GM23338 (cell line): Measurements from ENCODE around the gene CNDP2. TPM values are rescaled to one million over a fixed set of nuclear protein-coding genes. Genes with fewer than 3 reads are reported as not detected.

Source experiments
- ATAC-seq: fragments of 200-7000 bp; cut with Tn5 transposase; 3 replicates; pipeline ENCODE4 v1.9.1; 2020
- DNase-seq: peaks from one replicate; pipeline ENCODE4 v3.0.0-alpha.2; 2015; ENCODE audit warnings: low spot score
- H2AFZ ChIP-seq: fragments of 200-600 bp; sonication (generic); 2 replicates; pipeline ENCODE4 v1.8.0; 2016; ENCODE audit warnings: antibody characterized with exemption, mild to moderate bottlenecking, moderate library complexity
- H3F3A ChIP-seq: fragments of 200-600 bp; sonication (generic); replicated peaks from 2 replicates; pipeline ENCODE4 v1.8.0; 2017; ENCODE audit warnings: antibody characterized with exemption, mixed run types, low read depth
- H3K27ac ChIP-seq: fragments of 200-600 bp; sonication (generic); 2 replicates; pipeline ENCODE4 v1.6.1; 2016; ENCODE audit warnings: low read depth
- H3K27me3 ChIP-seq: fragments of 200-600 bp; sonication (generic); 2 replicates; pipeline ENCODE4 v1.8.0; 2016; ENCODE audit warnings: mild to moderate bottlenecking, mixed run types, moderate library complexity; ENCODE audit not compliant: insufficient read depth
- H3K36me3 ChIP-seq: fragments of 200-600 bp; sonication (generic); 2 replicates; pipeline ENCODE4 v1.8.0; 2016; ENCODE audit warnings: mild to moderate bottlenecking; ENCODE audit not compliant: insufficient read depth
- H3K4me1 ChIP-seq: fragments of 200-600 bp; sonication (generic); 2 replicates; pipeline ENCODE4 v1.8.0; 2016; ENCODE audit warnings: mild to moderate bottlenecking, moderate library complexity; ENCODE audit not compliant: insufficient read depth
- H3K4me2 ChIP-seq: fragments of 200-600 bp; sonication (generic); 2 replicates; pipeline ENCODE4 v1.7.1; 2017; ENCODE audit warnings: mixed run types
- H3K4me3 ChIP-seq: fragments of 200-600 bp; sonication (generic); 2 replicates; pipeline ENCODE4 v1.6.1; 2016; ENCODE audit warnings: mixed run types
- H3K79me2 ChIP-seq: fragments of 200-600 bp; sonication (generic); replicated peaks from 2 replicates; pipeline ENCODE4 v1.8.0; 2017; ENCODE audit warnings: mild to moderate bottlenecking; ENCODE audit not compliant: insufficient read depth
- H3K9me2 ChIP-seq: fragments of 200-600 bp; sonication (generic); 2 replicates; pipeline ENCODE4 v1.8.0; 2017; ENCODE audit not compliant: insufficient read depth
- H4K20me1 ChIP-seq: fragments of 200-600 bp; sonication (generic); replicated peaks from 2 replicates; pipeline ENCODE4 v1.8.0; 2017; ENCODE audit warnings: mild to moderate bottlenecking; ENCODE audit not compliant: insufficient read depth
- H3K27ac Mint-ChIP-seq: 2 replicates; pipeline ENCODE4 v1.8.0; 2020; ENCODE audit warnings: inconsistent platforms, mild to moderate bottlenecking, moderate library complexity, mixed read lengths
- H3K27me3 Mint-ChIP-seq: 3 replicates; pipeline ENCODE4 v1.8.0; 2022; ENCODE audit warnings: low read depth, mild to moderate bottlenecking, moderate library complexity, mixed read lengths, inconsistent platforms; ENCODE audit not compliant: insufficient read depth, poor library complexity
- H3K36me3 Mint-ChIP-seq: 3 replicates; pipeline ENCODE4 v1.8.0; 2021; ENCODE audit warnings: low read depth, mild to moderate bottlenecking, inconsistent platforms, moderate library complexity, mixed read lengths
- H3K4me1 Mint-ChIP-seq: 3 replicates; pipeline ENCODE4 v1.8.0; 2020; ENCODE audit warnings: mild to moderate bottlenecking, inconsistent platforms, mixed read lengths
- H3K4me3 Mint-ChIP-seq: 3 replicates; pipeline ENCODE4 v1.8.0; 2021; ENCODE audit warnings: moderate library complexity, mild to moderate bottlenecking, inconsistent platforms, mixed read lengths
- H3K9me3 Mint-ChIP-seq: 3 replicates; pipeline ENCODE4 v1.8.0; 2020; ENCODE audit warnings: moderate library complexity, mild to moderate bottlenecking, inconsistent platforms, mixed read lengths
- CREB1 ChIP-seq: fragments of 250-450 bp; sonication (Bioruptor Pico); IDR thresholded peaks from 2 replicates; pipeline ENCODE4 v1.5.0; 2020; ENCODE audit warnings: low read depth, mild to moderate bottlenecking, moderate library complexity
- CTCF ChIP-seq, 2 experiments: fragments of 200-600 bp in 1 of 2; sonication (generic) in 1 of 2; conservative IDR thresholded peaks; 2 replicates each; pipeline versions ENCODE4 v1.5.1 to v1.6.1; 2016 to 2017; ENCODE audit warnings: antibody characterized with exemption in 2 of 2, low read depth in 2 of 2, mild to moderate bottlenecking in 2 of 2, moderate library complexity in 1 of 2
- ETS1 ChIP-seq: IDR thresholded peaks from 2 replicates; pipeline ENCODE4 v1.6.1; 2016; ENCODE audit warnings: antibody characterized with exemption
- EZH2 ChIP-seq: fragments of 200-600 bp; sonication (generic); IDR thresholded peaks from one replicate; pipeline ENCODE4 v1.8.0; 2017; ENCODE audit warnings: antibody characterized with exemption, mild to moderate bottlenecking, low read depth; ENCODE audit not compliant: unreplicated experiment
- EZH2phosphoT487 ChIP-seq: fragments of 200-600 bp; sonication (generic); IDR thresholded peaks from one replicate; pipeline ENCODE4 v1.8.1; 2018; ENCODE audit warnings: antibody characterized with exemption; ENCODE audit not compliant: unreplicated experiment
- NANOG ChIP-seq: IDR thresholded peaks from 2 replicates; pipeline ENCODE4 v1.6.1; 2016; ENCODE audit warnings: antibody characterized with exemption, borderline replicate concordance
- POLR2AphosphoS5 ChIP-seq: IDR thresholded peaks from 2 replicates; pipeline ENCODE4 v1.6.1; 2016; ENCODE audit warnings: antibody characterized with exemption, low read depth
- REST ChIP-seq: IDR thresholded peaks from one replicate; pipeline ENCODE4 v1.6.1; 2018; ENCODE audit warnings: antibody characterized with exemption; ENCODE audit not compliant: unreplicated experiment
- STAT1 ChIP-seq: IDR thresholded peaks from one replicate; pipeline ENCODE4 v1.6.1; 2016; ENCODE audit warnings: antibody characterized with exemption; ENCODE audit not compliant: unreplicated experiment
- ZNF114 ChIP-seq: fragments of 250-450 bp; sonication (Bioruptor Pico); IDR thresholded peaks from 2 replicates; pipeline ENCODE4 v1.5.0; 2020; ENCODE audit warnings: mild to moderate bottlenecking, moderate library complexity
- ZNF462 ChIP-seq: fragments of 250-450 bp; sonication (Bioruptor Pico); IDR thresholded peaks from 2 replicates; pipeline ENCODE4 v1.5.0; 2020; ENCODE audit warnings: mild to moderate bottlenecking, moderate library complexity
- polyA plus RNA-seq: library from polyadenylated mRNA; unstranded; fragments of >200 nt; fragmentation: Nextera tagmentation; extraction: Ambion mirVana; gene quantifications from 2 replicates; pipeline ENCODE4 v1.2.1, GENCODE V29; 2016
- total RNA-seq: library from RNA; depleted of rRNA; stranded (reverse); fragments of >200 nt; shearing (Covaris generic); gene quantifications from 2 replicates; pipeline ENCODE4 v1.2.3, GENCODE V29; 2014

The CNDP2 gene
- total and polyA plus RNA-seq, 2 experiments from 2014 or later = 116 to 175 TPM

GRCh38 chr18:74450626-74451025, 45.5 kb upstream of the CNDP2 start (continued):
- no peak for TF ChIP-seq CTCF (conservative IDR thresholded peaks at IDR 0.05; ENCODE audit: low read depth in 2 of 2)
- TF ChIP-seq EZH2 = no peak
- no peak for TF ChIP-seq EZH2phosphoT487
- no peak for TF ChIP-seq ZNF114 (CRISPR knock-in tag)
- no peak for TF ChIP-seq CREB1 (CRISPR knock-in tag)
- TF ChIP-seq STAT1 = no peak
- no peak for TF ChIP-seq REST
- TF ChIP-seq NANOG = no peak
- TF ChIP-seq ETS1 = no peak
- TF ChIP-seq POLR2AphosphoS5 = no peak

GRCh38 chr18:74451148-74451547, 45.0 kb upstream of the CNDP2 start:
- Histone ChIP-seq H3K79me2 (no peaks in the 10 kb centered on the region), H3K4me1 (peaks cover 5% of the 10 kb centered on the region), H3K36me3 (no peaks in the 10 kb centered on the region), H3K9me2 (no peaks in the 10 kb centered on the region), H3K27ac (no peak overlapping the region), H2AFZ (no peak overlapping the region; the same call in 1 of the 2 replicates), H3F3A (no peaks in the 10 kb centered on the region), H3K4me2 (no peak overlapping the region), H3K27me3 (peaks cover 24% of the 10 kb centered on the region), H4K20me1 (no peaks in the 10 kb centered on the region), H3K4me3 (no peak overlapping the region)
- Mint-ChIP-seq H3K27ac (no peak overlapping the region), H3K9me3 (no peaks in the 10 kb centered on the region), H3K4me1 (peaks cover 8% of the 10 kb centered on the region), H3K36me3 (no peaks in the 10 kb centered on the region), H3K4me3 (no peak overlapping the region), H3K27me3 (peaks cover 29% of the 10 kb centered on the region)
- TF ChIP-seq ZNF462 (CRISPR knock-in tag) (no peak), EZH2phosphoT487 (no peak), POLR2AphosphoS5 (no peak), NANOG (no peak)
- DNase-seq = no peak
- ATAC-seq = no peak
